Measurements from ENCODE around the gene C3orf80.

The C3orf80 gene

GRCh38 chr3:160184655-160185054, 40.6 kb upstream of the C3orf80 start:
- Histone ChIP-seq H3K4me1 (ENCODE audit: low read length) (no peaks in the 10 kb centered on the region), H3K4me3 (ENCODE audit: low read length) (no peak overlapping the region), H3K79me2 (ENCODE audit: low read length) (no peaks in the 10 kb centered on the region), H3K27me3 (replicated peaks; ENCODE audit: insufficient read depth, low read length) (no peaks in the 10 kb centered on the region), H2AFZ (ENCODE audit: low read length) (no peak overlapping the region), H3K36me3 (replicated peaks; ENCODE audit: insufficient read depth, low read length) (no peaks in the 10 kb centered on the region), H3K27ac (ENCODE audit: low read length) (no peak overlapping the region), H3K9ac (ENCODE audit: low read length) (no peak overlapping the region), H3K9me2 (replicated peaks; ENCODE audit: insufficient read depth, low read length) (no peaks in the 10 kb centered on the region), H3K9me3 (replicated peaks; ENCODE audit: insufficient read depth, low read length) (no peaks in the 10 kb centered on the region), H3F3A (ENCODE audit: insufficient read depth, low read length) (no peaks in the 10 kb centered on the region), H3K4me2 (ENCODE audit: low read depth, low read length) (no peak overlapping the region), H4K20me1 (ENCODE audit: insufficient read depth, low read length) (no peaks in the 10 kb centered on the region)
- DNase-seq, result no peak
- TF ChIP-seq EZH2phosphoT487 (IDR thresholded peaks at IDR 0.05; ENCODE audit: low read length) (no peak), EZH2 (optimal IDR thresholded peaks at IDR 0.05; ENCODE audit: low read depth, low read length) (no peak), CTCF (IDR thresholded peaks at IDR 0.05; ENCODE audit: low read length) (no peak)

- TF ChIP-seq CTCF (IDR thresholded peaks at IDR 0.05; ENCODE audit: low read length) (no peak), EZH2 (optimal IDR thresholded peaks at IDR 0.05; ENCODE audit: low read depth, low read length) (no peak), EZH2phosphoT487 (IDR thresholded peaks at IDR 0.05; ENCODE audit: low read length) (no peak)
Measured at GRCh38 chr3:160185751-160186150, 39.5 kb upstream of the C3orf80 start.

GRCh38 chr3:160187288-160187687, 37.9 kb upstream of the C3orf80 start:
- Histone ChIP-seq H2AFZ (ENCODE audit: low read length) (no peak overlapping the region), H3K4me3 (ENCODE audit: low read length) (no peak overlapping the region), H3K9ac (ENCODE audit: low read length) (no peak overlapping the region), H3K79me2 (ENCODE audit: low read length) (no peaks in the 10 kb centered on the region), H3K36me3 (replicated peaks; ENCODE audit: insufficient read depth, low read length) (no peaks in the 10 kb centered on the region), H3F3A (ENCODE audit: insufficient read depth, low read length) (no peaks in the 10 kb centered on the region), H4K20me1 (ENCODE audit: insufficient read depth, low read length) (no peaks in the 10 kb centered on the region), H3K27me3 (replicated peaks; ENCODE audit: insufficient read depth, low read length) (no peaks in the 10 kb centered on the region), H3K4me1 (ENCODE audit: low read length) (no peaks in the 10 kb centered on the region), H3K9me3 (replicated peaks; ENCODE audit: insufficient read depth, low read length) (no peaks in the 10 kb centered on the region), H3K9me2 (replicated peaks; ENCODE audit: insufficient read depth, low read length) (no peaks in the 10 kb centered on the region), H3K4me2 (ENCODE audit: low read depth, low read length) (no peak overlapping the region), H3K27ac (ENCODE audit: low read length) (no peak overlapping the region)
- no peak for DNase-seq
- TF ChIP-seq CTCF (IDR thresholded peaks at IDR 0.05; ENCODE audit: low read length) (no peak), EZH2phosphoT487 (IDR thresholded peaks at IDR 0.05; ENCODE audit: low read length) (no peak), EZH2 (optimal IDR thresholded peaks at IDR 0.05; ENCODE audit: low read depth, low read length) (no peak)

More at GRCh38 chr3:160185751-160186150, 39.5 kb upstream of the C3orf80 start:
- Histone ChIP-seq H2AFZ (ENCODE audit: low read length) (no peak overlapping the region), H3K9me2 (replicated peaks; ENCODE audit: insufficient read depth, low read length) (no peaks in the 10 kb centered on the region), H3K9me3 (replicated peaks; ENCODE audit: insufficient read depth, low read length) (no peaks in the 10 kb centered on the region), H3K36me3 (replicated peaks; ENCODE audit: insufficient read depth, low read length) (no peaks in the 10 kb centered on the region), H3K4me1 (ENCODE audit: low read length) (no peaks in the 10 kb centered on the region), H4K20me1 (ENCODE audit: insufficient read depth, low read length) (no peaks in the 10 kb centered on the region), H3K4me3 (ENCODE audit: low read length) (no peak overlapping the region), H3K79me2 (ENCODE audit: low read length) (no peaks in the 10 kb centered on the region), H3K27ac (ENCODE audit: low read length) (no peak overlapping the region), H3K27me3 (replicated peaks; ENCODE audit: insufficient read depth, low read length) (no peaks in the 10 kb centered on the region), H3K9ac (ENCODE audit: low read length) (no peak overlapping the region), H3K4me2 (ENCODE audit: low read depth, low read length) (no peak overlapping the region), H3F3A (ENCODE audit: insufficient read depth, low read length) (no peaks in the 10 kb centered on the region)
- no peak for DNase-seq

All from MM.1S (cell line).